ENCODE measurements around the gene SRGAP1. TPM values are rescaled to one million over a fixed set of nuclear protein-coding genes. Genes with fewer than 3 reads are reported as not detected.

The SRGAP1 gene
- total RNA-seq, 1 donor from 2014 or later = 7.4 TPM

- no peaks in the 10 kb centered on the region for H3K27me3 ChIP-seq
- H3K36me3 ChIP-seq = no peaks in the 10 kb centered on the region
- intact Hi-C loops (cut with DNase I) = no loop called here
- TF ChIP-seq POLR2A (IDR thresholded peaks at IDR 0.05) (no peak), POLR2AphosphoS5 (IDR thresholded peaks at IDR 0.05; ENCODE audit: insufficient read depth in 1 of 2, low read depth in 1 of 2) (no peak)
- no peak overlapping the region for H3K4me3 ChIP-seq
- DNase-seq (ENCODE audit: extremely low spot score in 2 of 2) = no peak
- no peak overlapping the region for H3K27ac ChIP-seq
- H3K4me1 ChIP-seq = peaks cover 6% of the 10 kb centered on the region
- no peaks in the 10 kb centered on the region for H3K9me3 ChIP-seq
These were observed 119.4 kb downstream of the SRGAP1 start for GRCh38 chr12:63963868-63964267.

GRCh38 chr12:63964301-63964700 is 119.8 kb downstream of the SRGAP1 start:
- intact Hi-C loops (cut with DNase I) = no loop called here
- Histone ChIP-seq H3K4me1 (peaks cover 6% of the 10 kb centered on the region), H3K27me3 (no peaks in the 10 kb centered on the region), H3K9me3 (no peaks in the 10 kb centered on the region), H3K4me3 (no peak overlapping the region), H3K36me3 (no peaks in the 10 kb centered on the region), H3K27ac (no peak overlapping the region)
- DNase-seq (ENCODE audit: extremely low spot score in 2 of 2) = no peak
- no peak for TF ChIP-seq POLR2AphosphoS5 (IDR thresholded peaks at IDR 0.05; ENCODE audit: insufficient read depth in 1 of 2, low read depth in 1 of 2)
- no peak for TF ChIP-seq POLR2A (IDR thresholded peaks at IDR 0.05)
- TF ChIP-seq CTCF (IDR thresholded peaks at IDR 0.05) = no peak

- Histone ChIP-seq H3K36me3 (no peaks in the 10 kb centered on the region), H3K27ac (no peak overlapping the region), H3K4me3 (no peak overlapping the region), H3K27me3 (no peaks in the 10 kb centered on the region), H3K9me3 (no peaks in the 10 kb centered on the region), H3K4me1 (peaks cover 6% of the 10 kb centered on the region)
- DNase-seq (ENCODE audit: extremely low spot score in 2 of 2) = no peak
- intact Hi-C loops (cut with DNase I) = no loop called here
- TF ChIP-seq POLR2AphosphoS5 (IDR thresholded peaks at IDR 0.05; ENCODE audit: insufficient read depth in 1 of 2, low read depth in 1 of 2) = no peak
- no peak for TF ChIP-seq CTCF (IDR thresholded peaks at IDR 0.05)
- no peak for TF ChIP-seq POLR2A (IDR thresholded peaks at IDR 0.05)
These were observed 121.6 kb downstream of the SRGAP1 start for GRCh38 chr12:63965936-63966605.

- TF ChIP-seq CTCF (IDR thresholded peaks at IDR 0.05) = no peak
- no peak for TF ChIP-seq POLR2A (IDR thresholded peaks at IDR 0.05)
- TF ChIP-seq POLR2AphosphoS5 (IDR thresholded peaks at IDR 0.05; ENCODE audit: insufficient read depth in 1 of 2, low read depth in 1 of 2) = no peak
- H3K27me3 ChIP-seq = no peaks in the 10 kb centered on the region
- H3K36me3 ChIP-seq = no peaks in the 10 kb centered on the region
- no peak overlapping the region for H3K4me3 ChIP-seq
- no peaks in the 10 kb centered on the region for H3K9me3 ChIP-seq
- intact Hi-C loops (cut with DNase I) = no loop called here
- H3K4me1 ChIP-seq = peaks cover 6% of the 10 kb centered on the region
- DNase-seq (ENCODE audit: extremely low spot score in 2 of 2) = no peak
- H3K27ac ChIP-seq = no peak overlapping the region
These were observed 122.1 kb downstream of the SRGAP1 start for GRCh38 chr12:63966606-63966975.

- H3K27ac ChIP-seq = no peak overlapping the region
- intact Hi-C loops (cut with DNase I) = no loop called here
- no peak for TF ChIP-seq POLR2A (IDR thresholded peaks at IDR 0.05)
- TF ChIP-seq POLR2AphosphoS5 (IDR thresholded peaks at IDR 0.05; ENCODE audit: insufficient read depth in 1 of 2, low read depth in 1 of 2) = no peak
- TF ChIP-seq CTCF (IDR thresholded peaks at IDR 0.05) = no peak
- DNase-seq (ENCODE audit: extremely low spot score in 2 of 2) = no peak
- no peaks in the 10 kb centered on the region for H3K27me3 ChIP-seq
- no peak overlapping the region for H3K4me3 ChIP-seq
- H3K36me3 ChIP-seq = no peaks in the 10 kb centered on the region
- H3K9me3 ChIP-seq = no peaks in the 10 kb centered on the region
- H3K4me1 ChIP-seq = peaks cover 6% of the 10 kb centered on the region
These were observed 123.1 kb downstream of the SRGAP1 start for GRCh38 chr12:63967358-63968145.

All from vagina (tissue), 2 donors.